NOMO-1 (cell line): ENCODE results near the gene TCF7L2.

Experiments
- DNase-seq, 2 experiments: peaks; one replicate each; lab custom pipeline; 2025; ENCODE audit not compliant: unreplicated experiment in 2 of 2; lab: John Stamatoyannopoulos, UW

TCF7L2 gene

GRCh38 chr10:113041841-113042750 lies 92.0 kb downstream of the TCF7L2 start:
- DNase-seq = no peak

- DNase-seq = no peak
These were observed 92.8 kb downstream of the TCF7L2 start for GRCh38 chr10:113042868-113043267.

GRCh38 chr10:113044016-113044755 lies 94.1 kb downstream of the TCF7L2 start:
- no peak for DNase-seq

- DNase-seq = no peak
These were observed 95.4 kb downstream of the TCF7L2 start for GRCh38 chr10:113045147-113046055.

- no peak for DNase-seq
These were observed 97.1 kb downstream of the TCF7L2 start for GRCh38 chr10:113047151-113047550.

- DNase-seq = no peak
These were observed 97.5 kb downstream of the TCF7L2 start for GRCh38 chr10:113047605-113047962.

GRCh38 chr10:113047963-113048781 lies 98.1 kb downstream of the TCF7L2 start:
- no peak for DNase-seq

GRCh38 chr10:113049881-113050280 lies 99.8 kb downstream of the TCF7L2 start:
- DNase-seq = no peak

GRCh38 chr10:113052076-113052830 lies 102.2 kb downstream of the TCF7L2 start:
- no peak for DNase-seq

GRCh38 chr10:113053091-113053490 lies 103.0 kb downstream of the TCF7L2 start:
- DNase-seq = no peak

- no peak for DNase-seq
These were observed 103.8 kb downstream of the TCF7L2 start for GRCh38 chr10:113053881-113054280.

GRCh38 chr10:113055458-113055857 lies 105.4 kb downstream of the TCF7L2 start:
- DNase-seq = no peak

- no peak for DNase-seq
These were observed 106.0 kb downstream of the TCF7L2 start for GRCh38 chr10:113056030-113056429.

- no peak for DNase-seq
These were observed 106.5 kb downstream of the TCF7L2 start for GRCh38 chr10:113056441-113057021.

- no peak for DNase-seq
These were observed 108.0 kb downstream of the TCF7L2 start for GRCh38 chr10:113057948-113058522.

- no peak for DNase-seq
These were observed 108.7 kb downstream of the TCF7L2 start for GRCh38 chr10:113058523-113059370.

- no peak for DNase-seq
These were observed 109.3 kb downstream of the TCF7L2 start for GRCh38 chr10:113059371-113059780.
